A673 (cell line): ENCODE measurements around the gene NFU1.

Source experiments
- CTCF ChIP-seq: fragments of 300-800, 200-600 bp; sonication (generic); conservative IDR thresholded peaks from 2 replicates; pipeline ENCODE4 v1.5.1; 2017; ENCODE audit warnings: low read depth, mild to moderate bottlenecking, antibody characterized with exemption, low read length, moderate library complexity, mixed read lengths
- EZH2 ChIP-seq: fragments of 200-600 bp; sonication (generic); IDR thresholded peaks from 2 replicates; pipeline ENCODE4 v1.6.1; 2017; ENCODE audit warnings: borderline replicate concordance, low read depth, mild to moderate bottlenecking, mixed read lengths, antibody characterized with exemption, low read length; ENCODE audit not compliant: poor library complexity, severe bottlenecking

DNA sequence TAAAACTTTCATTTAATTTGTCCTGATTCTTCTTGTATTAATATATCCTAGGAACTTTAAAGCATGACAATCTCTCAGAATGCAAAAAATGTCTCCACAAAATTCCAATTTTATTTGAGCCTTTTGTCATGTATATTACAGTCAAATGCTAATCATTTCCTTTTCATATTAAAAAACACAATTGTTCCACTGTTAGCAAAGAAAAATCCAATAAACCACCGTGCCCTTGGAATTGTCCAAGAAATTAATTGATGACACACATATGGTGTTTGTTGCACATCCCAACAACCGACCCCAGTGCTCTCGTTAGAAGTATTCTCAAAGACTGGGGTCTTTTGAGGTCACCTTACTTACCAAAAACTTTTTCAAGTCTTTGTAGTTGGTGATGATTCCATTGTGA is 78.3 kb downstream of the NFU1 start:
- TF ChIP-seq CTCF (no peak), EZH2 (no peak)
